ENCODE data around the gene XXYLT1. TPM values are rescaled to one million over a fixed set of nuclear protein-coding genes. Genes with fewer than 3 reads are reported as not detected.

XXYLT1 gene
- total and polyA plus RNA-seq, 2 donors from 2014 or later, result 5.7 to 10.7 TPM

GRCh38 chr3:195186041-195186709, 84.8 kb downstream of the XXYLT1 start:
- TF ChIP-seq CTCF (IDR thresholded peaks at IDR 0.05; ENCODE audit: borderline replicate concordance, extremely low read depth, insufficient read depth), result no peak
- Histone ChIP-seq H3K4me3 (ENCODE audit: low read length in 3 of 3) (no peak overlapping the region), H3K9me3 (ENCODE audit: control insufficient read depth in 2 of 3, insufficient read depth in 1 of 3, low read length in 3 of 3) (no peaks in the 10 kb centered on the region), H3K9ac (ENCODE audit: low read length in 3 of 3) (no peak overlapping the region), H3K27ac (ENCODE audit: low read depth in 2 of 2, low read length in 2 of 2) (no peak overlapping the region), H3K4me1 (ENCODE audit: control insufficient read depth in 2 of 3, insufficient read depth in 2 of 3, low read depth in 1 of 3, low read length in 3 of 3) (peaks cover 0 to 11% (median 3%) of the 10 kb centered on the region in 3 donors), H3K36me3 (ENCODE audit: control insufficient read depth in 2 of 3, insufficient read depth in 3 of 3, low read length in 3 of 3) (no peaks in the 10 kb centered on the region), H3K27me3 (ENCODE audit: control insufficient read depth, insufficient read depth, low read length) (no peaks in the 10 kb centered on the region)
- DNase-seq (no peak), FAIRE-seq (no peak)
- intact Hi-C loops (cut with DNase I), result no loop called here

- Histone ChIP-seq H3K9me3 (ENCODE audit: control insufficient read depth in 2 of 3, insufficient read depth in 1 of 3, low read length in 3 of 3) (no peaks in the 10 kb centered on the region), H3K27ac (ENCODE audit: low read depth in 2 of 2, low read length in 2 of 2) (no peak overlapping the region), H3K36me3 (ENCODE audit: control insufficient read depth in 2 of 3, insufficient read depth in 3 of 3, low read length in 3 of 3) (no peaks in the 10 kb centered on the region), H3K4me1 (ENCODE audit: control insufficient read depth in 2 of 3, insufficient read depth in 2 of 3, low read depth in 1 of 3, low read length in 3 of 3) (peaks cover 0 to 11% (median 3%) of the 10 kb centered on the region in 3 donors), H3K9ac (ENCODE audit: low read length in 3 of 3) (no peak overlapping the region), H3K4me3 (ENCODE audit: low read length in 3 of 3) (no peak overlapping the region), H3K27me3 (ENCODE audit: control insufficient read depth, insufficient read depth, low read length) (no peaks in the 10 kb centered on the region)
- DNase-seq, result no peak
- no peak for FAIRE-seq
- intact Hi-C loops (cut with DNase I), result no loop called here
- TF ChIP-seq CTCF (IDR thresholded peaks at IDR 0.05; ENCODE audit: borderline replicate concordance, extremely low read depth, insufficient read depth), result no peak
These were observed 85.4 kb downstream of the XXYLT1 start for GRCh38 chr3:195185583-195185982.

GRCh38 chr3:195184716-195185421, 86.1 kb downstream of the XXYLT1 start:
- Histone ChIP-seq H3K36me3 (ENCODE audit: control insufficient read depth in 2 of 3, insufficient read depth in 3 of 3, low read length in 3 of 3) (no peaks in the 10 kb centered on the region), H3K4me1 (ENCODE audit: control insufficient read depth in 2 of 3, insufficient read depth in 2 of 3, low read depth in 1 of 3, low read length in 3 of 3) (peaks cover 0 to 14% (median 3%) of the 10 kb centered on the region in 3 donors), H3K4me3 (ENCODE audit: low read length in 3 of 3) (no peak overlapping the region), H3K9me3 (ENCODE audit: control insufficient read depth in 2 of 3, insufficient read depth in 1 of 3, low read length in 3 of 3) (no peaks in the 10 kb centered on the region), H3K27me3 (ENCODE audit: control insufficient read depth, insufficient read depth, low read length) (no peaks in the 10 kb centered on the region), H3K27ac (ENCODE audit: low read depth in 2 of 2, low read length in 2 of 2) (no peak overlapping the region), H3K9ac (ENCODE audit: low read length in 3 of 3) (no peak overlapping the region)
- TF ChIP-seq CTCF (IDR thresholded peaks at IDR 0.05; ENCODE audit: borderline replicate concordance, extremely low read depth, insufficient read depth), result no peak
- DNase-seq (no peak), FAIRE-seq (no peak)
- intact Hi-C loops (cut with DNase I), result no loop called here
